Measurements from ENCODE around the gene ALDH1L1. TPM values are rescaled to one million over a fixed set of nuclear protein-coding genes. Genes with fewer than 3 reads are reported as not detected.

Gene ALDH1L1
- polyA plus RNA-seq, 3 donors from 2014 or later, result not detected

Other genes starting within 250 kb of the ALDH1L1 start
- under 1 TPM in 1 of 3 donors, not detected in 2; 0.51 TPM for gene ROPN1B, start 211.4 kb downstream of the ALDH1L1 start, polyA plus RNA-seq
- 10 to 100 TPM; 24.1 to 28.0 (median 25.4) TPM for gene SLC41A3, start 96.5 kb downstream of the ALDH1L1 start, polyA plus RNA-seq
- not detected for gene KLF15, start 176.8 kb upstream of the ALDH1L1 start, polyA plus RNA-seq
- not detected for gene CFAP100, start 214.3 kb upstream of the ALDH1L1 start, polyA plus RNA-seq